PC-9 (cell line): ENCODE measurements around the gene SHOC2. TPM values are rescaled to one million over a fixed set of nuclear protein-coding genes. Genes with fewer than 3 reads are reported as not detected.
A peak's percentile ranks its signal among the peaks of the same experiment; 100 is the strongest.

ENCODE experiments used
- BruUV-seq: library from RNA; stranded (reverse); fragments of 400-500 nt; replicated peaks from 2 replicates; lab custom pipeline; 2021; lab: Mats Ljungman, UMichigan
- CTCF ChIA-PET: fragments of 300-600 bp; sonication (Branson Sonifier 250); formaldehyde crosslinking; loops from one replicate; lab custom pipeline; 2022; ENCODE audit warnings: antibody characterized with exemption; lab: Charles Lee
- POLR2A ChIA-PET: fragments of 300-600 bp; sonication (Branson Sonifier 250); formaldehyde crosslinking; loops from one replicate; lab custom pipeline; 2022; ENCODE audit warnings: antibody characterized with exemption; ENCODE audit not compliant: unreplicated experiment; lab: Charles Lee
- DNase-seq, 2 experiments: peaks; one replicate each; pipeline versions ENCODE4 v3.0.0 to v3.0.0-alpha.2; 2015 to 2022; ENCODE audit warnings: mixed read lengths in 1 of 2
- H2AFZ ChIP-seq: fragments of 200-600 bp; sonication (generic); 2 replicates; pipeline ENCODE4 v1.8.1; 2017; ENCODE audit warnings: antibody characterized with exemption
- H3F3A ChIP-seq: fragments of 200-600 bp; sonication (generic); 2 replicates; pipeline ENCODE4 v1.8.1; 2017; ENCODE audit warnings: antibody characterized with exemption, mild to moderate bottlenecking, low read depth; ENCODE audit not compliant: insufficient read depth
- H3K27ac ChIP-seq: fragments of 200-600 bp; sonication (generic); 2 replicates; pipeline ENCODE4 v1.6.1; 2016; ENCODE audit warnings: mixed run types
- H3K27me3 ChIP-seq: fragments of 200-600 bp; sonication (generic); 2 replicates; pipeline ENCODE4 v1.6.1; 2016; ENCODE audit warnings: low read depth, mixed run types; ENCODE audit not compliant: insufficient read depth
- H3K36me3 ChIP-seq: fragments of 200-600 bp; sonication (generic); 2 replicates; pipeline ENCODE4 v1.6.1; 2016; ENCODE audit warnings: low read depth, mixed run types
- H3K4me1 ChIP-seq: fragments of 200-600 bp; sonication (generic); replicated peaks from 2 replicates; pipeline ENCODE4 v1.6.1; 2016; ENCODE audit warnings: mixed run types; ENCODE audit not compliant: insufficient read depth
- H3K4me2 ChIP-seq: fragments of 200-600 bp; sonication (generic); 2 replicates; pipeline ENCODE4 v1.6.1; 2017; ENCODE audit warnings: mixed run types
- H3K4me3 ChIP-seq: fragments of 200-600 bp; sonication (generic); 2 replicates; pipeline ENCODE4 v1.6.1; 2016; ENCODE audit warnings: mixed run types
- H3K79me2 ChIP-seq: fragments of 200-600 bp; sonication (generic); 2 replicates; pipeline ENCODE4 v1.6.1; 2017; ENCODE audit warnings: low read depth, mixed run types
- H3K9me2 ChIP-seq: fragments of 200-600 bp; sonication (generic); 2 replicates; pipeline ENCODE4 v1.8.1; 2017; ENCODE audit warnings: mild to moderate bottlenecking; ENCODE audit not compliant: insufficient read depth
- H3K9me3 ChIP-seq: fragments of 200-600 bp; sonication (generic); 2 replicates; pipeline ENCODE4 v1.8.1; 2016; ENCODE audit warnings: low read depth; ENCODE audit not compliant: insufficient read depth
- H4K20me1 ChIP-seq: fragments of 200-600 bp; sonication (generic); 2 replicates; pipeline ENCODE4 v1.8.1; 2017; ENCODE audit not compliant: insufficient read depth
- CTCF ChIP-seq: fragments of 200-600 bp; sonication (generic); conservative IDR thresholded peaks from 2 replicates; pipeline ENCODE4 v1.6.1; 2017; ENCODE audit warnings: mixed run types, antibody characterized with exemption, mild to moderate bottlenecking, moderate library complexity
- EZH2 ChIP-seq: fragments of 200-600 bp; sonication (generic); IDR thresholded peaks from 2 replicates; pipeline ENCODE4 v1.8.0; 2017; ENCODE audit warnings: antibody characterized with exemption, low read depth
- intact Hi-C: fragments of 100-400 bp; cut with micrococcal nuclease; formaldehyde crosslinking; loops from one replicate; pipeline ENCODE4 v1.10.0; 2022; ENCODE audit not compliant: unreplicated experiment
- total RNA-seq: library from RNA; stranded (reverse); gene quantifications from 2 replicates; pipeline ENCODE4 v1.2.3, GENCODE V29; 2021

SHOC2 gene
- total RNA-seq, 1 experiment from 2014 or later, result 20.2 TPM

DNA sequence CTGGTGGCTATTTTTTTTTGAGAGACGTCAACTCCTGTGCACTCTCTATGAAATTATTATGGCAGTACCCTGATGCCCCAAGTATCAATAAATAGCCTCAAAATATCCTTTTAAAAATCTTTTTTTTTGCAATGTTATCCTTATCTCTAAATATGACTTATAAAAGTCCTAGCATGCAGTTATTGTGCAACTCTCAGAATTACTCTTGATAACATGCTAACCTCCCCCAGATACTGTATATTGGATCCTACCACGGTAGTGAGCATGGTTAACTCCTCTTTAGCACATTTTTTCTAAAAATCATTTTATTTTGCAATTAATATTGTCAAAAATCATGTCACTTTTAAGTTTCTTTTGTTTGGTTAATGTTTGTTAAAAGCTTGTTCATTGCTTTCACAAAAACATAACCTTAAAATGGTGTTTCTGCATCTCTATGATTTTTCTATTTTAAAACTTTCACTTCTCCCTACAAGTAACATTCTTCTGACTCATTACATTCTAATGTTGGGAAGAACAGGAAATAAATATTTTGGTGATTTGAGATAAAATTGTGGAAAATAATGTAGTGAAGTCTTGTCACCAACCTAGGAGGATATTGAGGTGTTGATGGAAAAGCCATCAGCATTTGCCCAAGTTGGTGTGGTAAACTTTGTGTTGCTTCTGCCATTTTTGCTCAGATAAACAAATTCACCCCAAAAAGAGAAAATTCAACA lies 115.3 kb downstream of the SHOC2 start:
- intact Hi-C loops, result no loop called here
- no peaks in the 10 kb centered on the region for H3K79me2 ChIP-seq
- H3K9me3 ChIP-seq, result no peaks in the 10 kb centered on the region
- TF ChIP-seq CTCF (no peak), EZH2 (no peak)
- no peaks in the 10 kb centered on the region for H3K27me3 ChIP-seq
- H2AFZ ChIP-seq, result no peak overlapping the region
- H3K27ac ChIP-seq, result no peak overlapping the region
- no peaks in the 10 kb centered on the region for H3F3A ChIP-seq
- DNase-seq, result no peak
- POLR2A ChIA-PET, result no interaction called here
- BruUV-seq, result no TSS peak
- H3K9me2 ChIP-seq, result no peaks in the 10 kb centered on the region
- no peaks in the 10 kb centered on the region for H3K4me1 ChIP-seq
- no peak overlapping the region for H3K4me2 ChIP-seq
- no peaks in the 10 kb centered on the region for H3K36me3 ChIP-seq
- H3K4me3 ChIP-seq, result no peak overlapping the region
- CTCF ChIA-PET, result no interaction called here
- no peaks in the 10 kb centered on the region for H4K20me1 ChIP-seq

GRCh38 chr10:111035542-111035941 lies 116.1 kb downstream of the SHOC2 start:
- no peaks in the 10 kb centered on the region for H3K79me2 ChIP-seq
- H3K27ac ChIP-seq, result no peak overlapping the region
- TF ChIP-seq CTCF (no peak), EZH2 (no peak)
- H3K4me3 ChIP-seq, result no peak overlapping the region
- H3K36me3 ChIP-seq, result no peaks in the 10 kb centered on the region
- H2AFZ ChIP-seq, result no peak overlapping the region
- no peaks in the 10 kb centered on the region for H3K9me3 ChIP-seq
- H3F3A ChIP-seq, result no peaks in the 10 kb centered on the region
- intact Hi-C loops, result no loop called here
- H3K27me3 ChIP-seq, result no peaks in the 10 kb centered on the region
- no TSS peak for BruUV-seq
- no peaks in the 10 kb centered on the region for H3K4me1 ChIP-seq
- no peak for DNase-seq
- H3K9me2 ChIP-seq, result no peaks in the 10 kb centered on the region
- no peaks in the 10 kb centered on the region for H4K20me1 ChIP-seq
- POLR2A ChIA-PET, result no interaction called here
- CTCF ChIA-PET, result no interaction called here
- no peak overlapping the region for H3K4me2 ChIP-seq

DNA sequence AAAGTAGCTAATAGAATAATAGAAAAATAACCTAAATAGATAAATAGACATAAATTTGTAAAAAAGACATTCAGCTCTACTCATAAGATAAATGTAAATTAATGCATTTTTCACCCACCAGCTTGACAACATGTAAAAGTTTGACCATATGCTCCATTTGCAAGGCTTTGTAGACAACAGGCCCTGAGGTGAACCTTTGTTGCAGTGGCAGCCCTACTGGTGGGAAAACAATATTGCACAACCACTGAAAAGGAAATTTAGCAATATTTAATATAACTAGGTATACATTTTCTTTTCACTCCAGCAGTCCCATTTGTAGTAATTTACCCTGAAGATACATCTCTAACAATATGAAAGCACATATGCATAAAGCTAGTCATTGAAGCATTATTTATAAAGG lies 118.5 kb downstream of the SHOC2 start:
- POLR2A ChIA-PET, result interaction anchor here (0.5 kb wide), 1 partner anchor 179 kb away, joined by 3 read pairs; no protein-coding TSS in a partner anchor

More for the DNA sequence above, 118.5 kb downstream of the SHOC2 start:
- H3K79me2 ChIP-seq, result no peaks in the 10 kb centered on the region
- H3K27ac ChIP-seq, result no peak overlapping the region
- TF ChIP-seq EZH2, result no peak
- 0 out of 2 replicates have a peak, but pooled peaks have one; percentile 22 for TF ChIP-seq CTCF
- intact Hi-C loops, result no loop called here
- H3K36me3 ChIP-seq, result no peaks in the 10 kb centered on the region
- no peaks in the 10 kb centered on the region for H3K27me3 ChIP-seq
- no peaks in the 10 kb centered on the region for H3K9me3 ChIP-seq
- BruUV-seq, result no TSS peak
- H4K20me1 ChIP-seq, result no peaks in the 10 kb centered on the region
- no peak overlapping the region for H3K4me2 ChIP-seq
- H3K4me1 ChIP-seq, result no peaks in the 10 kb centered on the region
- H3F3A ChIP-seq, result no peaks in the 10 kb centered on the region
- no peak overlapping the region for H3K4me3 ChIP-seq
- H2AFZ ChIP-seq, result no peak overlapping the region
- CTCF ChIA-PET, result no interaction called here
- no peak for DNase-seq
- no peaks in the 10 kb centered on the region for H3K9me2 ChIP-seq
